ENCODE measurements around the gene TSHZ2. TPM values are rescaled to one million over a fixed set of nuclear protein-coding genes. Genes with fewer than 3 reads are reported as not detected.
"Not testable (repeated sequence)": the region's sequence is repeated elsewhere in the genome, so short reads cannot be mapped to it uniquely, and the experiment has no call there.

TSHZ2 gene
- total and polyA plus RNA-seq, 3 donors from 2014 or later: 13.0 to 41.9 (median 40.4) TPM

- Histone ChIP-seq H3K4me3 (no peak overlapping the region), H3K27me3 (no peaks in the 10 kb centered on the region), H3K4me1 (no peaks in the 10 kb centered on the region), H3K27ac (no peak overlapping the region), H3K36me3 (ENCODE audit: low read depth, missing control alignments) (no peaks in the 10 kb centered on the region), H3K9me3 (no peaks in the 10 kb centered on the region)
- TF ChIP-seq POLR2A (IDR thresholded peaks at IDR 0.05): no peak
- TF ChIP-seq, protein P1, sequence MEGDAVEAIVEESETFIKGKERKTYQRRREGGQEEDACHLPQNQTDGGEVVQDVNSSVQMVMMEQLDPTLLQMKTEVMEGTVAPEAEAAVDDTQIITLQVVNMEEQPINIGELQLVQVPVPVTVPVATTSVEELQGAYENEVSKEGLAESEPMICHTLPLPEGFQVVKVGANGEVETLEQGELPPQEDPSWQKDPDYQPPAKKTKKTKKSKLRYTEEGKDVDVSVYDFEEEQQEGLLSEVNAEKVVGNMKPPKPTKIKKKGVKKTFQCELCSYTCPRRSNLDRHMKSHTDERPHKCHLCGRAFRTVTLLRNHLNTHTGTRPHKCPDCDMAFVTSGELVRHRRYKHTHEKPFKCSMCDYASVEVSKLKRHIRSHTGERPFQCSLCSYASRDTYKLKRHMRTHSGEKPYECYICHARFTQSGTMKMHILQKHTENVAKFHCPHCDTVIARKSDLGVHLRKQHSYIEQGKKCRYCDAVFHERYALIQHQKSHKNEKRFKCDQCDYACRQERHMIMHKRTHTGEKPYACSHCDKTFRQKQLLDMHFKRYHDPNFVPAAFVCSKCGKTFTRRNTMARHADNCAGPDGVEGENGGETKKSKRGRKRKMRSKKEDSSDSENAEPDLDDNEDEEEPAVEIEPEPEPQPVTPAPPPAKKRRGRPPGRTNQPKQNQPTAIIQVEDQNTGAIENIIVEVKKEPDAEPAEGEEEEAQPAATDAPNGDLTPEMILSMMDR (IDR thresholded peaks at IDR 0.05): no peak
- DNase-seq: no peak
- 64 to 70% methylated on average over 6 of the region's 6 CpGs for WGBS, 2 donors
- intact Hi-C loops (cut with DNase I; ENCODE audit: low total_unique reads): no loop called here
These were observed 388.7 kb downstream of the TSHZ2 start for GRCh38 chr20:53360852-53361251.

DNA sequence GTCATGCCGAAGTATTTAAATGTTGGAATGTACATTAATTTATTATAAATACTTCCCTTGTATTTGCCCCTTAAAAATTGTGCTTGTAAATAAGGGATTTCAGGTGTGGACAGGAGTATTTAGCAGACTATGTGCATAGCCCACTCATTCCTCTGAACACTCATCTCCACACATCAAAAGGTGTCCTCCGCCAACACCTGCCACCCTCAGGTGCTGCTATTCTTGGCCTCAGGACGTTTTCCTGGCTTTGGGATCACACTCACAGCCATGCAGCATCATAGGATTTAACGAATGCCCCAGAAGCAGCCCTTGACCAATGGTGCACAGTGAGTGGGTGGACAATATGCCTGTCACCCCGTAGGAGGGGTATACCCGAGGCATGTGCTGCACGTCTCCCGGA is 390.6 kb downstream of the TSHZ2 start:
- no peaks in the 10 kb centered on the region for H3K9me3 ChIP-seq
- intact Hi-C loops (cut with DNase I; ENCODE audit: low total_unique reads): no loop called here

GRCh38 chr20:53364646-53365045 is 392.5 kb downstream of the TSHZ2 start:
- Histone ChIP-seq H3K27ac (no peak overlapping the region), H3K27me3 (no peaks in the 10 kb centered on the region), H3K9me3 (no peaks in the 10 kb centered on the region), H3K4me1 (no peaks in the 10 kb centered on the region), H3K4me3 (no peak overlapping the region), H3K36me3 (ENCODE audit: low read depth, missing control alignments) (no peaks in the 10 kb centered on the region)
- intact Hi-C loops (cut with DNase I; ENCODE audit: low total_unique reads): no loop called here
- 73 to 74% methylated on average over 4 to 5 of the region's 5 CpGs for WGBS, 2 donors
- TF ChIP-seq POLR2A (IDR thresholded peaks at IDR 0.05): no peak
- TF ChIP-seq, protein P1 (IDR thresholded peaks at IDR 0.05): no peak
- no peak for DNase-seq

More for the DNA sequence above, 390.6 kb downstream of the TSHZ2 start:
- Histone ChIP-seq H3K27me3 (no peaks in the 10 kb centered on the region), H3K36me3 (ENCODE audit: low read depth, missing control alignments) (no peaks in the 10 kb centered on the region), H3K4me1 (no peaks in the 10 kb centered on the region), H3K27ac (no peak overlapping the region), H3K4me3 (no peak overlapping the region)
- WGBS, 2 donors: 83 to 90% methylated on average over 5 to 8 of the region's 8 CpGs
- TF ChIP-seq, protein P1 (IDR thresholded peaks at IDR 0.05): no peak
- no peak for TF ChIP-seq POLR2A (IDR thresholded peaks at IDR 0.05)
- no peak for DNase-seq

DNA sequence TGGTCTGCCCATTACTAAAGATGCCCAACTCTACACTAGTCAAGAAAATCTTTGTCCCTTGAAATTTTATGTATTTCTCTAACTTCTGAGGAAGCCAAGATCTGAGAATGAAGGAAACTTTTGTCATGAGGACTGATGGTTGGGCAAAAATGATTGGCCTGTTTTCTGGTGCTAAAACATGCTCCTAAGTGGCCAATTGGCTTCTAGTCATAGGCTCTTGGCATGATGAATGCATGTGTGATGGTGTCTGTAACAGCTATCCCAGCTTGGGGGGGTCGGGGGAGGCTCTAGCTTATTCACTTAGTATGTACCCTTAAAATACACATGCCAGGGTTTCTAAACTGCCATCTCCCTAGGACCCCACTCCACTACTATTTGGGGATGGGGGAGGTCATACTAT is 392.9 kb downstream of the TSHZ2 start:
- no peak for DNase-seq
- H3K4me3 ChIP-seq: no peak overlapping the region
- no peak overlapping the region for H3K27ac ChIP-seq
- no peaks in the 10 kb centered on the region for H3K4me1 ChIP-seq
- WGBS, 2 donors: 79 to 82% methylated on average over 1 of the region's 1 CpG
- no peaks in the 10 kb centered on the region for H3K36me3 ChIP-seq (ENCODE audit: low read depth, missing control alignments)
- TF ChIP-seq, protein P1 (IDR thresholded peaks at IDR 0.05): no peak
- no peak for TF ChIP-seq POLR2A (IDR thresholded peaks at IDR 0.05)
- H3K9me3 ChIP-seq: no peaks in the 10 kb centered on the region
- no peaks in the 10 kb centered on the region for H3K27me3 ChIP-seq
- intact Hi-C loops (cut with DNase I; ENCODE audit: low total_unique reads): no loop called here

- H3K27ac ChIP-seq: no peak overlapping the region
- no peak for DNase-seq
- WGBS, 2 donors: 88 to 100% methylated on average over 2 of the region's 2 CpGs
- TF ChIP-seq, protein P1 (IDR thresholded peaks at IDR 0.05): no peak
- H3K36me3 ChIP-seq (ENCODE audit: low read depth, missing control alignments): no peaks in the 10 kb centered on the region
- no peaks in the 10 kb centered on the region for H3K9me3 ChIP-seq
- intact Hi-C loops (cut with DNase I; ENCODE audit: low total_unique reads): no loop called here
- no peaks in the 10 kb centered on the region for H3K4me1 ChIP-seq
- no peak overlapping the region for H3K4me3 ChIP-seq
- no peaks in the 10 kb centered on the region for H3K27me3 ChIP-seq
These were observed 393.4 kb downstream of the TSHZ2 start for GRCh38 chr20:53365539-53366075.

DNA sequence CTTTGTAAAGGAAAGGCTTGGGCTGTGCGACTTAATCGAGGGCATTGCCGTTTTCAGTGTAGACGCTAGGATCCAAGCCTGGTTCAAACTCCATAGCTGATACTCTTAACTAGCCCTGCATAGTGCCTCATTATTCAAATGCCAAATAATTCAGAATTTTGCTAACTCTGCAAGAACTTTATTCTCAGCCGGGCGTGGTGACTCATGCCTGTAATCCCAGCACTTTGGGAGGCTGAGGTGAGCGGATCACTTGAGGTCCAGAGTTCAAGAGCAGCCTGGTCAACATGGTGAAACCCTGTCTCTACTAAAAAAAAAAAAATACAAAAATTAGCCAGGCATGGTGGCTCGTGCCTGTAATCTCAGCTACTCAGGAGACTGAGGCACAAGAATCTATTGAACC is 394.8 kb downstream of the TSHZ2 start:
- intact Hi-C loops (cut with DNase I; ENCODE audit: low total_unique reads); H3K9me3 ChIP-seq; H3K27ac ChIP-seq; H3K4me3 ChIP-seq; DNase-seq; H3K27me3 ChIP-seq; H3K36me3 ChIP-seq (ENCODE audit: low read depth, missing control alignments); H3K4me1 ChIP-seq: not testable (repeated sequence)
- WGBS, 2 donors: 88 to 97% methylated on average over 8 of the region's 8 CpGs

Data from testis (tissue), 3 donors.